ENCODE measurements around the gene ZNF292.

- TF ChIP-seq POLR2AphosphoS5 (IDR thresholded peaks at IDR 0.05; ENCODE audit: low read length) = no peak
- TF ChIP-seq, protein P1, sequence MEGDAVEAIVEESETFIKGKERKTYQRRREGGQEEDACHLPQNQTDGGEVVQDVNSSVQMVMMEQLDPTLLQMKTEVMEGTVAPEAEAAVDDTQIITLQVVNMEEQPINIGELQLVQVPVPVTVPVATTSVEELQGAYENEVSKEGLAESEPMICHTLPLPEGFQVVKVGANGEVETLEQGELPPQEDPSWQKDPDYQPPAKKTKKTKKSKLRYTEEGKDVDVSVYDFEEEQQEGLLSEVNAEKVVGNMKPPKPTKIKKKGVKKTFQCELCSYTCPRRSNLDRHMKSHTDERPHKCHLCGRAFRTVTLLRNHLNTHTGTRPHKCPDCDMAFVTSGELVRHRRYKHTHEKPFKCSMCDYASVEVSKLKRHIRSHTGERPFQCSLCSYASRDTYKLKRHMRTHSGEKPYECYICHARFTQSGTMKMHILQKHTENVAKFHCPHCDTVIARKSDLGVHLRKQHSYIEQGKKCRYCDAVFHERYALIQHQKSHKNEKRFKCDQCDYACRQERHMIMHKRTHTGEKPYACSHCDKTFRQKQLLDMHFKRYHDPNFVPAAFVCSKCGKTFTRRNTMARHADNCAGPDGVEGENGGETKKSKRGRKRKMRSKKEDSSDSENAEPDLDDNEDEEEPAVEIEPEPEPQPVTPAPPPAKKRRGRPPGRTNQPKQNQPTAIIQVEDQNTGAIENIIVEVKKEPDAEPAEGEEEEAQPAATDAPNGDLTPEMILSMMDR (IDR thresholded peaks at IDR 0.05 in 2 of 3, conservative IDR thresholded peaks at IDR 0.05 in 1 of 3; ENCODE audit: control insufficient read depth in 2 of 3, extremely low read depth in 1 of 3, insufficient read depth in 1 of 3, low read depth in 3 of 3, low read length in 3 of 3) = no peak
- no peak for TF ChIP-seq EP300 (IDR thresholded peaks at IDR 0.05; ENCODE audit: borderline replicate concordance in 1 of 2, control insufficient read depth in 1 of 2, low read depth in 2 of 2, low read length in 2 of 2)
- TF ChIP-seq DPF2 (IDR thresholded peaks at IDR 0.05) = no peak
- TF ChIP-seq FOS (IDR thresholded peaks at IDR 0.05; ENCODE audit: borderline replicate concordance, extremely low read depth, insufficient read length) = no peak
These were observed 67.3 kb downstream of the ZNF292 start for GRCh38 chr6:87222676-87223075.
